HG03103 (cell line): ENCODE measurements around the gene FBXO24.

Experiments
- ATAC-seq: cut with Tn5 transposase; IDR thresholded peaks from one replicate; pipeline ENCODE4 v1.9.1; 2021; ENCODE audit warnings: low read depth; ENCODE audit not compliant: unreplicated experiment

The FBXO24 gene

GRCh38 chr7:100614308-100614861 lies 28.3 kb downstream of the FBXO24 start:
- ATAC-seq: no peak

- ATAC-seq: no peak
Measured at GRCh38 chr7:100620239-100620638, 34.1 kb downstream of the FBXO24 start.

- ATAC-seq: no peak
Measured at GRCh38 chr7:100620804-100621203, 34.7 kb downstream of the FBXO24 start.

- no peak for ATAC-seq
Measured at GRCh38 chr7:100621554-100621953, 35.4 kb downstream of the FBXO24 start.

GRCh38 chr7:100623951-100624824 lies 38.1 kb downstream of the FBXO24 start:
- no peak for ATAC-seq

- ATAC-seq: no peak
Measured at GRCh38 chr7:100626055-100626454, 39.9 kb downstream of the FBXO24 start.

- peak; percentile 80 for ATAC-seq
Measured at GRCh38 chr7:100626530-100627237, 40.6 kb downstream of the FBXO24 start.

GRCh38 chr7:100627238-100627549 lies 41.1 kb downstream of the FBXO24 start:
- no peak for ATAC-seq

GRCh38 chr7:100629117-100629716 lies 43.1 kb downstream of the FBXO24 start:
- ATAC-seq: no peak

- no peak for ATAC-seq
Measured at GRCh38 chr7:100630066-100630465, 43.9 kb downstream of the FBXO24 start.

GRCh38 chr7:100632951-100633717 lies 47.0 kb downstream of the FBXO24 start:
- ATAC-seq: no peak

GRCh38 chr7:100639995-100640516 lies 53.9 kb downstream of the FBXO24 start:
- ATAC-seq: no peak

- ATAC-seq: no peak
Measured at GRCh38 chr7:100640517-100641440, 54.7 kb downstream of the FBXO24 start.

- ATAC-seq: no peak
Measured at GRCh38 chr7:100641463-100641859, 55.3 kb downstream of the FBXO24 start, which contains the start of gene TFR2. Gene TFR2 (minus strand): TSS chr7:100641552. CDS start chr7:100641509, 43 bp downstream.

- ATAC-seq: no peak
Measured at GRCh38 chr7:100641860-100642533, 55.9 kb downstream of the FBXO24 start.

GRCh38 chr7:100642534-100642907 lies 56.4 kb downstream of the FBXO24 start:
- no peak for ATAC-seq

GRCh38 chr7:100649826-100650565 lies 63.9 kb downstream of the FBXO24 start:
- ATAC-seq: no peak
